Stimulated activated naive CD8-positive, alpha-beta T cell treated with anti-CD3 and anti-CD28 coated beads, Interleukin-15, amount 100 ng/mL, for 72 hours (primary cell): ENCODE measurements around the gene LAMA5.

Experiments used
- ATAC-seq: fragments of 150-1000 bp; cut with Tn5 transposase; 2 replicates; pipeline ENCODE4 v1.10.0; 2021; ENCODE audit warnings: mild to moderate bottlenecking, moderate library complexity
- DNase-seq, 2 donors: peaks; one replicate each; pipeline ENCODE4 v3.0.0; 2021 to 2022
- H3K27ac Mint-ChIP-seq, 2 donors: one replicate each; pipeline ENCODE4 v1.8.0; 2022; ENCODE audit warnings: mild to moderate bottlenecking in 2 of 2, mixed read lengths in 2 of 2, moderate library complexity in 2 of 2
- H3K27me3 Mint-ChIP-seq: one replicate; pipeline ENCODE4 v1.8.0; 2022; ENCODE audit warnings: mixed read lengths
- H3K4me1 Mint-ChIP-seq: one replicate; pipeline ENCODE4 v1.8.0; 2022; ENCODE audit warnings: mild to moderate bottlenecking, mixed read lengths
- H3K4me3 Mint-ChIP-seq, 2 donors: one replicate each; pipeline ENCODE4 v1.8.0; 2022; ENCODE audit warnings: mild to moderate bottlenecking in 2 of 2, mixed read lengths in 2 of 2, moderate library complexity in 1 of 2
- H3K9me3 Mint-ChIP-seq, 2 donors: one replicate each; pipeline ENCODE4 v1.8.0; 2022; ENCODE audit warnings: mixed read lengths in 2 of 2

LAMA5 gene

GRCh38 chr20:62370115-62370806 lies 3.1 kb upstream of the LAMA5 start:
- peak; percentile 55 for ATAC-seq
- Mint-ChIP-seq H3K4me3 (no peak overlapping the region), H3K9me3 (no peaks in the 10 kb centered on the region), H3K4me1 (peaks cover 26% of the 10 kb centered on the region), H3K27me3 (peaks cover 36% of the 10 kb centered on the region), H3K27ac (no peak overlapping the region)
- DNase-seq: peak; percentile 32 to 36

- Mint-ChIP-seq H3K4me3 (no peak overlapping the region), H3K4me1 (peaks cover 26% of the 10 kb centered on the region), H3K27ac (no peak overlapping the region), H3K9me3 (no peaks in the 10 kb centered on the region), H3K27me3 (peaks cover 41% of the 10 kb centered on the region)
- DNase-seq: no peak
- no peak for ATAC-seq
Observed at GRCh38 chr20:62369815-62370114, 2.7 kb upstream of the LAMA5 start.

DNA sequence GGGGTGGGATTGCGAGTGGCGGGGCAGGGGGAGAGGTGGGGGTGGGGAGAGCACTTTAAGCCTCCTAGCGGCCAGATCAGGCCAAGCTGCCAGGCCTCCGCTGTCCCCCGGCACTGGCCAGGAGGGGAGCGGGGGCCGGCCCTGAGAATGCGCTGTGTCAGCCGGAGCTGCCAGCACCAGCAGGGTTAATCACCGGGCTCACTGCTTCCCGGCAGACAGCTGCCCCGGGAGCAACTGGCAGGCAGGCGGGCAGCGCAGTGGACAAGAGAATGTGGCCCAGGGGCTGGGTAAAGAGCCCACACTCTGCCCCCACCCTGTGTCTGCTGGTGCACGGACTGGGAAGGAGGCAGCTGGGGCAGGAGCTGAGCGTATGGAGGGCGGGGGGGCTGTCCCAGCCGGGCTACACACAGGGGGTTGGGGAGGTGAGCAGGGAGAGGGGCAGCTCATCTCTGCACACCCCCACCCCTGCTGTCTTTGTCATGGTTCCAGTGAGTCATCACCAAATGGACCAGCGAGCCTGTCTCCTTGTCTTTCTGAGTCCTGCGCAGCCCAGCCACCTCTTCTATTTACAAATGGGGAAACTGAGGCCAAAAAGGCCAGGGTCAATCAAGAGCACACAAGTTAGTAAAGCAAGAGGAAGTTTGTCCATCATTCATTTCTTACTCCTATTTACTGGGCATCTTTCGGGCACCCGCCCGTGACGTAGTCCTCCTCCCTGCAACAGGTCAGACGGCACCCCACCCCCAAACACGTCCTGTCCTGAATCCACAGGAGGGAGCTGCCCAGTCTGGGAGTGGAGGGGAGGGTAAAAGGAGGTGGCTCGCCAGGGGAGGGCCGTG lies 2.1 kb upstream of the LAMA5 start:
- Mint-ChIP-seq H3K9me3 (no peaks in the 10 kb centered on the region), H3K27ac (no peak overlapping the region), H3K4me1 (peaks cover 26% of the 10 kb centered on the region), H3K27me3 (peaks cover 47% of the 10 kb centered on the region), H3K4me3 (no peak overlapping the region)
- DNase-seq: no peak
- ATAC-seq: no peak

DNA sequence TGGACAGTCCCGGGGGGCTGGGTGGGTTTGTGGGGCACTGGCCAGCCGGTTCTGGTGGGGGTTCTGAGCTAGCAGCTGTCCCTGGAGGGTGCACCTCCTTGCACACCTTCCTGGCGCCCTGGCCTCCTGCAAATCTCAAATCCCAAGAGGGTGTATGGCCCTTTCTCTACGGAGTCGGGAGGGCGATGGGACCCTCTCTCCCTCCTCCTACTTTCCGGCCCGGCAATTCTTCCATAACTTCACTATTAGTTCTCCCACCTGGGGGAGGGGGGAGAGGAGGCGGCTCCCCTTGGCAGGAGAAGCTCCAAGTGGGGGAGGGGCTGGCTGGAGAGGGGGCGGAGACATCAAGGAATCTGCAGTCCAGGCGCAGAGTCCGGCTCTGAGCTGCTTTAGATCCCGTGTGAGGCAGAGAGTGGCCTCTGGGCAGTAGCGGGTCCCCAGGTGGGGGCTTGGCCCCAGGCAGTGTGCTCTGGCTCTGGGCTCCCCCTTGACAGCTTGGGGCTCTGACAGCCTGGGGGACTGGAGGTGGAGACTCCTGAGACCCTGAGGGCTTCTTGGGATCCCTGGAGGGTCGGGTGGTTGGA lies 1.4 kb upstream of the LAMA5 start:
- DNase-seq (no peak), ATAC-seq (no peak)
- peaks cover 26% of the 10 kb centered on the region for H3K4me1 Mint-ChIP-seq
- H3K9me3 Mint-ChIP-seq: no peaks in the 10 kb centered on the region
- peaks cover 51% of the 10 kb centered on the region for H3K27me3 Mint-ChIP-seq
- no peak overlapping the region for H3K27ac Mint-ChIP-seq
- H3K4me3 Mint-ChIP-seq: peak overlapping the region; percentile 2 to 81

DNA sequence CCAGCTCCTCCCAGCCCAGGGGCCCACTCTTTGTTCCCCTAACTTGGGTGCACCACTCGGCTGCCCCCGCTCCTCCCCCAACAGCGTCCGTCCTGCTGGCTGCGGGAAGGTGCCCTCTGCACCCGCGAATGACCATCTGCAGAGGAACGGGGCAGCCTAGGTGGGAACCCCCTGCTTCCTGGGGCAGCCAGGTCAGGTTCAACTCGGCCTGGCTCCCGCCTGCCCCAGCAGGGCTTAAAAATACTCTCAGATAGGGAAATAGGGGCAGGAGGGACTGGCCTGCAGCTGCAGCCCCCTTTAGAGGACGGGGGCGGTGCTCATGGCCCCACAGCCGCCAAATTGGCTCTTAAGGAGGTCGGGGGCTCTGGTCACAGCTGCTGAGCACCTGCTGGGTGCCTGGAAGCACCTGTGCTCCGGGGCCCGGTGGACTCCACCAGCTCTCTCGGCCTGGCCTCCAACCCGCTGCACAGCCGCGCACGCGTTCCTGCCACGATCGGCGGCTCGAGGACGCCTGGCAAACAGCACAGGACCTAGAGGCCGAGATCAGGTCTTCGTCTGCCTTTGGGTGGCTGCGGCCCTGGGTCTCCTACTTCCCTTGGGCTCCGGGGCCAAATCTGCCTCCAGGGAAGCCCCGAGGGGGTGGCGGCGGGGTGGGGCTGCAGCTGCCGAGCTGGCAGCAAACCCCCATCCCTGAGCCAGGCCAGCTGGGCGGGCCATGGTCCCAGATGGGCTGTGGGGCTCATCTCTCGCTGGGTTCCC lies 700 bp upstream of the LAMA5 start:
- ATAC-seq (no peak), DNase-seq (peak in 1 of 2 donors; percentile 42)
- Mint-ChIP-seq H3K4me1 (peaks cover 26% of the 10 kb centered on the region), H3K27ac (no peak overlapping the region), H3K9me3 (no peaks in the 10 kb centered on the region), H3K4me3 (peak overlapping the region; percentile 62 to 81), H3K27me3 (peaks cover 53% of the 10 kb centered on the region)

- peaks cover 60% of the 10 kb centered on the region for H3K27me3 Mint-ChIP-seq
- H3K4me1 Mint-ChIP-seq: peaks cover 26% of the 10 kb centered on the region
- DNase-seq (no peak), ATAC-seq (peak; percentile 23)
- no peaks in the 10 kb centered on the region for H3K9me3 Mint-ChIP-seq
- H3K4me3 Mint-ChIP-seq: peak overlapping the region in 1 of 2 donors; percentile 46
- no peak overlapping the region for H3K27ac Mint-ChIP-seq
Observed at GRCh38 chr20:62366370-62367135, 559 bp downstream of the LAMA5 start.

- DNase-seq: no peak
- H3K9me3 Mint-ChIP-seq: no peaks in the 10 kb centered on the region
- peaks cover 26% of the 10 kb centered on the region for H3K4me1 Mint-ChIP-seq
- peaks cover 60% of the 10 kb centered on the region for H3K27me3 Mint-ChIP-seq
- H3K4me3 Mint-ChIP-seq: peak overlapping the region in 1 of 2 donors; percentile 46
- ATAC-seq: no peak
- no peak overlapping the region for H3K27ac Mint-ChIP-seq
Observed at GRCh38 chr20:62365814-62366369, 1.2 kb downstream of the LAMA5 start.

DNA sequence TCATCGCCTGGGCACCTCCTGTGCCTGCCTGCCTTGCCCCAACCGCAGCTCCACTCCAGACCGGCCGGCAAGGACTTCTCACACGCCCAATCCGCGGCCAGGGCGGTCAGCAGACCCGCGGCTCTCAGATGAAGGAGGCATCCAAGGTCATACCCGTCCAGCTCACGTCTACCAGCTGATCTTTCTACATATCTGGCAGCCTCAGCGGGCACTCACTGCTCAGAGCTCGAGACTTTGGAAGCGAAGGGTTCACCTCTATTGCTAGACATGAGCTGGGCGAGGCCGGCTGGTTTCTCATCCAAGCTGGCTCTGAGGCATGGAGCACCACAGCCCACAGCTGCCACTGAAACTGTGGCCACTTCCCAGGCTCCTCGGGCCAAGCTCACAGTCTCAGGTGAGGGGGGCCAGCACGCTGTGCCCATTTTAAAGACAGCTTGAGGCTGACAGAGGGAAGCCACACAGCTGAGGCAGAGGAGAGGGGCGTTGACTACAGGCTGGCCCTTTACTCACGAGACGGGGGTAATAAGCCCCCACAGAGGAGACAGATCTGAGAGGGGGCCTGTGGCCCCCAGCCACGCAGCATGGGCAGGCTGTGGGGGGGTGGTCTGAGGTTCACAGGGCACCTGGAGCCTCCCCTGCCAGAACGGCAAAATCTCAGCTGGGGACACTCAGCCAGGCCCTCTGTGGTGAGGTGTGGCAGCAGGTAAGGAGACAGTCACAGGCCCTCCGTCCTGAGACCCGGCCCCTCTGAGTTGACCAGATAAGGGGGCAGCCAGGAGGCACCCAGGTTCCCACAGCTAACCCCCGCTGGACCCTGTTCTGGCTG lies 2.0 kb downstream of the LAMA5 start:
- H3K4me3 Mint-ChIP-seq: no peak overlapping the region
- peaks cover 60% of the 10 kb centered on the region for H3K27me3 Mint-ChIP-seq
- no peak overlapping the region for H3K27ac Mint-ChIP-seq
- no peaks in the 10 kb centered on the region for H3K9me3 Mint-ChIP-seq
- DNase-seq (no peak), ATAC-seq (no peak)
- peaks cover 25% of the 10 kb centered on the region for H3K4me1 Mint-ChIP-seq

DNA sequence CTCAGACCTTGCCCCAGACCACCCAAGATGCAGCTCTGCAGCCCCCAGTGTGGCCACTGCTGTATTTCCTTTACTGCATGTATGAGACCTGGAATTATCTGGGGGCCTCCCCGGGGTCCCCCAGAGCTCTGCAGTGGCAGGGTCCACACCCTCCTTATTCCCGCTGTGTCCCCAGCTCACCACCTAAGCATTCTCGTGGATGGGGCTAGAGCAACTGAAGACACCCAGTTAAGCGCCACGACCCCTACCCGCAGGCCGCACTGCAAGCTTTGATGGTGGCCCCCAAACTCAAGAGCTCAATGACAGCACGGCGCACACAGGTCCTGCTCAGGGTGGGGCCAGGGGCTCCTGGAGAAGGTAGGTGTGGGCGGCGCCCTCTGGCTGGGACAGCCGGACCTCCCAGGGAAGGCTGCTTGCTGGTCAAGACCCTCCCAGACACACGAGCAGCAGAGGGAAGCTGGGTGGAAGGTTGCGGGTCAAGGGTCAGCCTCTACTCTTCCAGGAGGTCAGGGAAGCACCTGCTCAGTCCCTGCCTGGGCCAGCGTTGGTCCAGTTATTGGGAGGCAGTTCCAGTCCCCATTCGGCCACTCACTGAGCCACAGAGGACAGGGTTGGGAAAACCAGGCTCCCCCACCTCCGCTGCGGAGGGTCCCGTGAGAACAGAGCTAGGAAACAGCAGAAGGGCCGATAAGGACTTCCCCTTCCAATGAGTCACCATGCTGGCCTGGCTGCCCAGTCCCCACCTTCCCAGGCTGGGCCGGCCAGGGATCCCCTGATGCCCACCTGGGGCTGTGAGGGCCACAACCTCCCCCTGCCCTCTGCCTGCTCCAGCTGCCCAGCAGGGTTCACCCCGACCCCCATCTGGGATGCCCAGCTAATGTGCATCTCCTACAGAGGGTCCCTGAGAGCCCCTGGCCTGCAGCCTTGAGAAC lies 2.9 kb downstream of the LAMA5 start:
- ATAC-seq: no peak
- Mint-ChIP-seq H3K4me3 (no peak overlapping the region), H3K4me1 (peaks cover 16% of the 10 kb centered on the region), H3K27me3 (peaks cover 53% of the 10 kb centered on the region), H3K9me3 (no peaks in the 10 kb centered on the region), H3K27ac (no peak overlapping the region)
- DNase-seq: no peak

DNA sequence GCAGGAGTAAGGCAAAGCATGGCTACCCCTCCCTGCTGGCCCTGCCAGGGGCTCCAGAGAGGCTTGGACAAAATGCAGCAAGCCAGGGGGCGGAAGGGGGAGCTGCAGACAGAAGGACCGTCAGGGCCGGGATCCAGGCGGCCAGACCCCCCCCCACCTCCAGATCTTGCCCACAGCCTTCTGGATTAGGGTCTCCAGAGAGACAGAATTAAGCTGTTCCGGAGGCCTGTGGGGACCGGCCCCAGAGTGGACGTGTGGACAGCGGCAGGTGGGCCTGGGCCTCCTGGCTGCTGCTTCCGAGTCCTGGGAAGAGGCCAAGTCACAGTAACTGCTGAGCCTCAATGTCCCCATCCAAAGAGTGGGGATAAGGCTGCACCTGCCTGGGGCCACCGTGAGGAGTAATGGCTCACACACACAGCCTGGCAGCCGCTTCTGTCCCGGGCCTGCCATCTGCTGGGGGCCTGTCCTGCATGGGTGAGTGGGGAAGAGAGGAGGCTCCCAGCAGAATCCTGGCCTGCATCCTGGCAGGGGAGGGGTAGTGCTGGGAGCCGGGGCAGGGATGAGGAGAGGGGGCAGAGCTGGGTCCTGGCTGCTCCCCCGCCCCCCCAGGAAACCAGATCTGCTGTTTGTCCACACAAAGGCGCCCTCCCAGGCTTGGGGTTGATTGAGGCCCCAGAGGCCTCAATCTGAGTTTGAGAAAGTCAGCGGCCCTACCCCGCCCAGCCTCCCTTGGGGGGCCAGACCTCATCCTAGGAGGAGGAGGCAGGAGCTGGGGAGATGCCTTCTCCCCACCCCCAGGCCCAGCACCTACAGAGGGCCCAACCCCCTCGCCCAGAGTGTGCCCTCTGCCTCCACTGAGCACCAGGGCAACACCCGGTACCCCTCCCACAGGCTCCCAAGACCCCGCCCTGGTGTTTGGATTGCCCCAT lies 3.9 kb downstream of the LAMA5 start:
- no peaks in the 10 kb centered on the region for H3K9me3 Mint-ChIP-seq
- ATAC-seq: no peak
- peaks cover 51% of the 10 kb centered on the region for H3K27me3 Mint-ChIP-seq
- no peak overlapping the region for H3K27ac Mint-ChIP-seq
- H3K4me1 Mint-ChIP-seq: peaks cover 8% of the 10 kb centered on the region
- no peak for DNase-seq
- H3K4me3 Mint-ChIP-seq: no peak overlapping the region

GRCh38 chr20:62362590-62362940 lies 4.5 kb downstream of the LAMA5 start:
- peaks cover 1% of the 10 kb centered on the region for H3K4me1 Mint-ChIP-seq
- no peak for DNase-seq
- H3K27me3 Mint-ChIP-seq: peaks cover 44% of the 10 kb centered on the region
- no peak overlapping the region for H3K4me3 Mint-ChIP-seq
- H3K9me3 Mint-ChIP-seq: no peaks in the 10 kb centered on the region
- no peak for ATAC-seq
- H3K27ac Mint-ChIP-seq: no peak overlapping the region

DNA sequence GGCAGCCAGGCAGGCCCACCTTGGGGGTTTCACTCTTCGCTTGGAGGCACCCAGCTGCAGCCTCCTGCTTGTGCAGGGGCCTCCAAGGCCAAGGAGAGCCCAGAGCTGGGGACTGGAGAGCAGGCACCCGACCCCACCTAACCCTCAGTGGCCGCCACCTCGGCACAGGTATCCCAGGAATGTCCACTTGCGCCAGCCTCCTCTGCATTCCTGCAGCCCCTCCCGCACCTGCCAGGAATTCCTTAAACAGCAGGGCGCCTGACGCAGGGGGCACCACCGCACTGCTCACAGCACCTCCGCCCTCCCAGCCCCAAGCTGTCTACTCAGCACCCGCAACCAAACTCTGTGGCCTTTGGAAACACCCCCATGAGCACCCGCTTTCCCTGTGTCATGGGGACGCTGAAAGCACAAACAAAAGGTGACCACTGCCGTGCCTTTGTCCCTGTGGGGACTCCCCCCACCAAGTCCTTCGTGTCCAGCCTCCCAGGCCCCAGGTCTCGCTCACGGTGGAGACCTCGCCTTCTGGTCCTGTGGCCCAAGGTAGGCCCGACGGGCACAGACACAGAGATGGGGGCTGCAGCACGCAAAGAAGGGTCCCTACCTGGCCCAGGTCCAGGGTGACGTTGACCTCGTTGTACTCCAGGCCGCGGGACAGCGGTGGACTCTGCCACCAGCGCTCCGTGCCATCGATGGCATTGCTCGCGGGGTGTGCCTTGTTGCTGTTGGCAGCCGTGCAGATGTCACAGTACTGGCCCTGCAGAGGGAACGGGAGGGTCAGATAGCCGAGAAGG lies 5.1 kb downstream of the LAMA5 start:
- Mint-ChIP-seq H3K27me3 (peaks cover 41% of the 10 kb centered on the region), H3K27ac (no peak overlapping the region), H3K9me3 (no peaks in the 10 kb centered on the region), H3K4me3 (no peak overlapping the region), H3K4me1 (no peaks in the 10 kb centered on the region)
- DNase-seq (no peak), ATAC-seq (no peak)
